ENCODE results near the gene IFT57.

IFT57 gene

GRCh38 chr3:108225221-108225620 is 3.0 kb upstream of the IFT57 start (continued):
- TF ChIP-seq PRDM10 (tag by site-specific recombination; IDR thresholded peaks at IDR 0.05): no peak
- TF ChIP-seq SCRT1 (tag by site-specific recombination; IDR thresholded peaks at IDR 0.05; ENCODE audit: borderline replicate concordance): no peak
- no peak for TF ChIP-seq YY2 (tag by site-specific recombination; IDR thresholded peaks at IDR 0.05)
- no peak for TF ChIP-seq ZBTB7A (tag by site-specific recombination; IDR thresholded peaks at IDR 0.05; ENCODE audit: low read depth)
- TF ChIP-seq ZBTB20 (tag by site-specific recombination; IDR thresholded peaks at IDR 0.05): no peak
- no peak for TF ChIP-seq ZNF776 (tag by site-specific recombination; IDR thresholded peaks at IDR 0.05; ENCODE audit: borderline replicate concordance)
- TF ChIP-seq ZNF623 (tag by site-specific recombination; IDR thresholded peaks at IDR 0.05): no peak
- TF ChIP-seq, protein P1, sequence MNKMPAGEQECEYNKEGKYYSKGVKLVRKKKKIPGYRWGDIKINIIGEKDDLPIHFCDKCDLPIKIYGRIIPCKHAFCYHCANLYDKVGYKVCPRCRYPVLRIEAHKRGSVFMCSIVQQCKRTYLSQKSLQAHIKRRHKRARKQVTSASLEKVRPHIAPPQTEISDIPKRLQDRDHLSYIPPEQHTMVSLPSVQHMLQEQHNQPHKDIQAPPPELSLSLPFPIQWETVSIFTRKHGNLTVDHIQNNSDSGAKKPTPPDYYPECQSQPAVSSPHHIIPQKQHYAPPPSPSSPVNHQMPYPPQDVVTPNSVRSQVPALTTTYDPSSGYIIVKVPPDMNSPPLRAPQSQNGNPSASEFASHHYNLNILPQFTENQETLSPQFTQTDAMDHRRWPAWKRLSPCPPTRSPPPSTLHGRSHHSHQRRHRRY (tag by site-specific recombination; IDR thresholded peaks at IDR 0.05): no peak
- TF ChIP-seq HOXC10 (CRISPR knock-in tag; IDR thresholded peaks at IDR 0.05): no peak
- TF ChIP-seq ZNF23 (tag by site-specific recombination; IDR thresholded peaks at IDR 0.05; ENCODE audit: borderline replicate concordance): no peak
- TF ChIP-seq YY1 (tag by site-specific recombination; IDR thresholded peaks at IDR 0.05): no peak

GRCh38 chr3:108223928-108224327 is 1.7 kb upstream of the IFT57 start:
- Histone ChIP-seq H3K4me1 (ENCODE audit: control insufficient read depth, insufficient read depth, low read length) (no peaks in the 10 kb centered on the region), H3K9me3 (ENCODE audit: control insufficient read depth, insufficient read depth, low read depth, low read length) (no peaks in the 10 kb centered on the region), H3K27ac (ENCODE audit: extremely low read depth, low read depth, low read length) (no peak overlapping the region), H3K36me3 (ENCODE audit: control insufficient read depth in 2 of 2, insufficient read depth in 1 of 2, low read length in 2 of 2) (no peaks in the 10 kb centered on the region), H3K4me3 (ENCODE audit: low read depth, low read length) (no peak overlapping the region)
- ChIA-PET POLR2A (interaction anchor here (0.6 kb wide), 1 partner anchor 909 kb away, joined by 3 read pairs; no protein-coding TSS in a partner anchor), CTCF (interaction anchor here (0.7 kb wide), 1 partner anchor 369 kb away, joined by 3 read pairs; no protein-coding TSS in a partner anchor)
- no peak for TF ChIP-seq ZBTB7A (tag by site-specific recombination; IDR thresholded peaks at IDR 0.05; ENCODE audit: low read depth)
- no peak for TF ChIP-seq ZBTB8A (tag by site-specific recombination; IDR thresholded peaks at IDR 0.05)
- TF ChIP-seq TCF7L2 (IDR thresholded peaks at IDR 0.05; ENCODE audit: borderline replicate concordance, low read depth, low read length): no peak
- TF ChIP-seq ZNF146 (tag by site-specific recombination; IDR thresholded peaks at IDR 0.05): no peak
- TF ChIP-seq ZBTB44 (tag by site-specific recombination; IDR thresholded peaks at IDR 0.05): no peak
- TF ChIP-seq ZNF426 (tag by site-specific recombination; IDR thresholded peaks at IDR 0.05): no peak
- TF ChIP-seq ZNF169 (tag by site-specific recombination; IDR thresholded peaks at IDR 0.05): no peak
- no peak for TF ChIP-seq REPIN1 (tag by site-specific recombination; IDR thresholded peaks at IDR 0.05; ENCODE audit: low read depth)
- TF ChIP-seq ZNF48 (tag by site-specific recombination; IDR thresholded peaks at IDR 0.05): no peak
- no peak for TF ChIP-seq PRDM6 (tag by site-specific recombination; IDR thresholded peaks at IDR 0.05)
- no peak for TF ChIP-seq ZFP69B (tag by site-specific recombination; IDR thresholded peaks at IDR 0.05)
- TF ChIP-seq, protein P2, sequence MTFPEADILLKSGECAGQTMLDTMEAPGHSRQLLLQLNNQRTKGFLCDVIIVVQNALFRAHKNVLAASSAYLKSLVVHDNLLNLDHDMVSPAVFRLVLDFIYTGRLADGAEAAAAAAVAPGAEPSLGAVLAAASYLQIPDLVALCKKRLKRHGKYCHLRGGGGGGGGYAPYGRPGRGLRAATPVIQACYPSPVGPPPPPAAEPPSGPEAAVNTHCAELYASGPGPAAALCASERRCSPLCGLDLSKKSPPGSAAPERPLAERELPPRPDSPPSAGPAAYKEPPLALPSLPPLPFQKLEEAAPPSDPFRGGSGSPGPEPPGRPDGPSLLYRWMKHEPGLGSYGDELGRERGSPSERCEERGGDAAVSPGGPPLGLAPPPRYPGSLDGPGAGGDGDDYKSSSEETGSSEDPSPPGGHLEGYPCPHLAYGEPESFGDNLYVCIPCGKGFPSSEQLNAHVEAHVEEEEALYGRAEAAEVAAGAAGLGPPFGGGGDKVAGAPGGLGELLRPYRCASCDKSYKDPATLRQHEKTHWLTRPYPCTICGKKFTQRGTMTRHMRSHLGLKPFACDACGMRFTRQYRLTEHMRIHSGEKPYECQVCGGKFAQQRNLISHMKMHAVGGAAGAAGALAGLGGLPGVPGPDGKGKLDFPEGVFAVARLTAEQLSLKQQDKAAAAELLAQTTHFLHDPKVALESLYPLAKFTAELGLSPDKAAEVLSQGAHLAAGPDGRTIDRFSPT (tag by site-specific recombination; IDR thresholded peaks at IDR 0.05): no peak
- TF ChIP-seq ZNF768 (tag by site-specific recombination; IDR thresholded peaks at IDR 0.05): no peak
- no peak for TF ChIP-seq ZNF707 (tag by site-specific recombination; IDR thresholded peaks at IDR 0.05)
- no peak for TF ChIP-seq MYNN (tag by site-specific recombination; IDR thresholded peaks at IDR 0.05; ENCODE audit: borderline replicate concordance)
- TF ChIP-seq OSR2 (tag by site-specific recombination; IDR thresholded peaks at IDR 0.05): no peak
- no peak for TF ChIP-seq ZNF830 (tag by site-specific recombination; IDR thresholded peaks at IDR 0.05; ENCODE audit: low read depth)

Measured in HEK293 (cell line).